Renal cortical epithelial cell (primary cell): ENCODE measurements around the gene EMC1. TPM values are rescaled to one million over a fixed set of nuclear protein-coding genes. Genes with fewer than 3 reads are reported as not detected.
"Not testable (repeated sequence)": the region's sequence is repeated elsewhere in the genome, so short reads cannot be mapped to it uniquely, and the experiment has no call there.

ENCODE experiments used
- DNase-seq: peaks from one replicate; pipeline ENCODE4 v3.0.0-alpha.2; 2011; ENCODE audit warnings: low read depth
- total RNA-seq: library from RNA; depleted of rRNA; stranded (reverse); fragments of >200 nt; gene quantifications from 2 replicates; pipeline ENCODE4 v1.2.3, GENCODE V29; 2014

EMC1 gene
- total RNA-seq, 1 donor from 2014 or later: 65.7 TPM

DNA sequence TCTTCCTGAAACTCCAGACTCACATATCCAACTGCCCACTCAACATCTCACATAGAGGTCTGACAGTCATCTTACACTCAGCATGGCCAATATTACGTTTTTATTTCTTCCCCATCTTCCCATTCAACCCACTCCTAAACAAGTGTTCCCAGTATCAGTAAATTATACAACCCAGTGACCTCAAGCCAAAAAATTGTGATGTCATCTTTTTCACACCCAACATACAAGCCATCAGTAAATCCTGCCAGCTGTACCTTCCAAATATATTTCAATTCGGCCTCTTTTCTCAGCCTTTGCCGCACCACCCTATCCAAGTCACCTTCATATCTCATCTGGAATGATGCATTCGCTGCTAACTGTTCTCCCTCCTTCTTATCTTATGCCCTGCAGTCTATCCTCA is 60.9 kb downstream of the EMC1 start:
- DNase-seq: no peak

DNA sequence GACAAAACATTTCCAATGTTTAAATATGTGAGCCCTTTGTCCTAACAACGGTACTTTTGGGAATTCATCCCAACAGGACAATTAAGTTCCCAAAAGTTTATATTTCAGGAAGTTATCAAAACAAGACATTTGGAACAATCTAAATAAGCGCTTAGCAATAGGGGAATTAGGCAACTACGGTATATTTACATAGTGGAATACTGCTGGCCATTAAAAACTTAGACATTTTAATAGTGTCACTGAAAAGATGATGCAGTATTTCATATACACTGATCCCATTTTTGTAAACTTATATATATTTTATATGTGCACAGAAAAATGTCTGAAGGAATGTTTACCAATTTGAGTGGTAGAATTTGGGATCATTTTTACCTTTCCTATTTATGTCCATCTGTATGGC is 62.1 kb downstream of the EMC1 start:
- DNase-seq: no peak

DNA sequence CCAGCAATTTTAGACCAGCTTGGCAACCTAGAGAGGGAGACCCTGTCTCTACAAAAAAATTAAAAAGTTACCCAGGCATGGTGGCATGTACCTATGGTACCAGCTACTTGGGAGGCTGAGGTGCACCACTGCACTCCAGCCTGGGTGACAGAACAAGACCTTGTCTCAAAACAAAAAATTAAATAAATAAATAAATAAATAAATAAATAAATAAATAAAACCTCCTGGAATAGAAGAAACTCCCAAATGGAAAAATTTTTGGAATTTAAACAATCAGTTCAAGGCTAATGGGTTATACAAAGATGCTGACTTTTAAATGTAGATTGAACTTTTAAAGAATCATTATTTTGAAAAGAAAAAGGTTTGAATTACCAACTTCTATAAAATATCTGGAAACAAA is 63.5 kb downstream of the EMC1 start:
- no peak for DNase-seq

DNA sequence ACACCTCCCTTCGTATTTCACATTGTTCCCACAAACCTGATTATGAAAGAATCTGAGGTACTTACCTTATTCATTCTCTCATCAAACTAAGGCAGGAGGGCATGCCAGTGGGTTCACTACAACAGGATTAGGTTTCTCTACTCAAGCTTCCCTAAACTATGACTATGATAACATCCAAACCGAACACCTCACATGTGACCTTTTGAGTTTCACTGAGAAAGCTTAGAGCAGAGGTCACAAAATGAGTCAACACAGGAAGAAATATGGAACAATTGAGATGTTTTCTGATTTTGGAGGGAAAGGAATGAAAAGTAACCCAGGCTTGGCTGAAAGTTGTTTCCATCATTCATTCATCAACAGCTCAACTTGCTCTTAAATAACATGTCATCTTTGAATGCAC is 65.3 kb downstream of the EMC1 start:
- no peak for DNase-seq

DNA sequence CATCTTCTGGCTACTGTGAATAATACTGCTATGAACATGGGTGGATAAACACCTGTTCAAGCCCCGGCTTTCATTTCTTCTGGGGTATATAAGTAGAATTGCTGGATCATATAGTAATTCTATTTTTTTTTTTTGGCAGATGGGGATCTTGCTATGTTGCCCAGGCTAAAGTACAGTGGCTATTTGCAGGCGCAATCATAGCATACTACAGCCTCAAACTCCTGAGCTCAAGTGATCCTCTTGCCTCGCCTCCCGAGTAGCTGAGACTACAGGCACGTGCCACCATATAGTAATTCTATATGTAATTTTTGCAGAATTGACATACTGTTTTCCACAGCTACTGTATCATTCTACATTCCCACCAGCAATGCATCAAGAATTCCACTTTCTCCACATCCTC is 69.1 kb downstream of the EMC1 start:
- no peak for DNase-seq

DNA sequence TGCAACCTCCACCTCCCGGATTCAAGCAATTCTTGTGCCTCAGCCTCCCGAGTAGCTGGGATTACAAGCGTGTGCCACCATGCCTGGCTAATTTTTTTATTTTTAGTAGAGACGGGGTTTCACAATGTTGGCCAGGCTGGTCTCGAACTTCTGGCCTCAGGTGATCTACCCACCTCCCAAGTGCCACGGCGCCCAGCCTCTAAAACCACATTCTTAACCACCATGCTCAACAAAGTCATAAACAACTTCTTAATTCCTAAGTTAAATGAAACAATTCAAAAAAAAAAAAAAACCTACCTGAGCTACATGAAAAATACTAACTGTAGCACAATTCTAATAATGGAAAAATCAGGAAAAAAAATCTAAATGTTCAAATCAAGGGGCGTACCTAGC is 71.1 kb downstream of the EMC1 start:
- not testable (repeated sequence) for DNase-seq

DNA sequence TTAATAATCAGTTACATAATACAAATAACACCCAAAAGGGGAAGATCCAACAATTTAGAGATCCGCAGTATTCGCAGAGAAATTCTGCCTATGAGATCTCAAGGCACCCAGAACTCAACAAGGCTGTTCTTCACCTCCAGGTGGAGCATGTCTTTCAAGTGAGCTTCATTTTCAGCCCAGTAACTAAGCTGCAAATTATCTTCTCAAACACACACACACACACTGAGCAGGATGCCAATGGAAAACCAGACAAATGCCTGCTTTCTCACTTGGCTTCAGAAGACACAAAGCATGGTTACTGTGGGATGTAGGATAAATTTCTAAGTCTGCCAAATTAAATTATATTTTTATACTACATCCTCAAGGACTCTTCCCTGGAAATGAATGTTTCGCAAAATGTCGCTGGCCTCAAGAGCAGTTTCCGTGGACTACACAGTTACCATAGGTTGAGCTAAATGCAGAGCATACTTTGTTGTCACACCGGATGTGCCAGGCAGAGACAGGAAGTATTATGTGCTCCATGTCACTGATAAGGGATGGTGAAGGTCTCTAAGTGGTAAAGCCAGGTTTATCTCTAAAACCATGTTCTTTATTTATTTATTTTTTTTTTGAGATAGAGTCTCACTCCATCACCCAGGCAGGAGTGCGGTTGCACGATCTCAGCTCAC is 71.6 kb downstream of the EMC1 start:
- DNase-seq: peak; percentile 36

DNA sequence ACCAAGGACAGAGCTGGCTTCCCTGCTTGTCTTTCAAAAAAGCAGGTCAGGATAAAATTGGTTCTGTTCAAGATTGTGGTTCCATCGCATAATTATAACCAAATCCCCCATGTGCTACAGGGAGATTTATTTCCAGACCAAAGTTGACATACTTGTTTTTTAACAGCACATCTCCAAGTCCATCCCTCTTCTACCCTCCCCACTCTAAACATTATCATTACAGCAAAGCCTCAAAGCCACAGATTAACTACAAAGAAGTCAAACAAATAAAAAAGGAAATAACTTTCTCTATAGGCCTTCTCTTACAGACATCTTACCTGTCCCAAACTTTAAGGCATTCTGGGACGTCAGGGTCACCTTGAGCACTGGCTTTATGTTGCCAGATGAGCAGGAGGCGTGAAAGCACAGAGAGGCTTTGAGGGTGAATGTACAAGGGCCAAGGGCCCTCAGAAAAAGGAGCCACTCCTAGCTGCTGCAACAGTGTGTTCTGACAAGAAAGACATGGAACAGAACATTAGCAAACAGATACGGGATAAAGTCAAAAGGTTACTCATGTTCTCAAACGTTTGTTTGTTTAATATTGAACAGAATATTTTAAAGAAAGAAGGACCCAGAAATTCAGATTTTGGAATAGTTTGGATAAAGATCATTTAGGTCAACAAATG is 72.5 kb downstream of the EMC1 start:
- DNase-seq: no peak

DNA sequence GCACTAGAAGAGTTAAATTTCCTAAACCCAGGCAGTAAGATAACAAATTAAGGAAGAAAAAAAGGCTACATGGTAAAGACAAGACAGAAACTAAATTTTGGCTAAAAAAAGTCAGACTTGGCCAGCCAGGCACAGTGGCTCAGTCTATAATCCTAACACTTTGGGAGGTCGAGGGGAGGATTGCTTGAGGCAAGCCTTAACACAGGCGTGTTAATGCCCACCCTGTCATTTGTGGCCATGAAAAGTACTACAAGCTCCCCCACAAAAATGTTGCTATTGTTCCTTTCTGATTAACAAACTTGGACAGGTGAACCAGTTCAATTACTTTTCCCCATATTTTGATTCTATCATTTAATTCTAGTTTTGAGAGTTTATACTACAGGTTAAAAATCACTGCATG is 73.5 kb downstream of the EMC1 start:
- no peak for DNase-seq

DNA sequence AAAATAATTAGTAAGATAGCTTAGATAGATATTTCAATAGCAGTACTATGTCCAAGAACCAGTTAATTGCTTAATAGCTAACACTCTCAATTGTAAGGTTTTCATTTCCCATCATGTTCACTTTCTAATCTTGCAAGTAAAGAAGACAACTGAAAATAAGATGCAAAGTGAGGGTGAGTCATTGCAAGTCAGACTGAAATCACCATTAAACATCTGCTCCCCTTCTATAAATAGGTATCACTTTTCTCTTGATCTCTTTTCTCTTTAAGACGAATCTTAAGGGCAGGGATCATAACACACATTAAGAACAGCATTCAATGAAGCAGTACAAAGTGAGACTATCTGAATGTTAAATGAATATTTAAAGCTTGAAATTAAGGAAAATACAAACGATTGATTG is 81.7 kb downstream of the EMC1 start:
- DNase-seq: no peak

DNA sequence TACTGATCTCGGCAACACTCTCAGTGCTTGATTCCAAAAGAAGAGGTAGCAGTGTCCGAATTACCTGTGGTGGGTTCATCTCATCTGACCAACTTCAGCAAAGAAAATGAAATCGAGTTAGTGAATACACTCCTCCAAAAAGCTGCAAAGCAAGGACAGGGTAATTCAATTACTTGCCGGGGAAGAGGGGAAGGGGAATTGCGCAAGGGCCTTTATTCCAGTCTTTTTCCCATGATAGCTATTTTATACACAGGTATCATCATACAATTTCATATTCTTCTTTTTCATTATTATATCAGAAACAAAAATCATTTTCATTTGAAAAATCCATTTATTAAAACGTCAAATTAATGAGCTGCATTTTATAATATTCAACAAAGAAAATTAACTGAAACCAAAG is 84.2 kb downstream of the EMC1 start:
- DNase-seq: no peak

DNA sequence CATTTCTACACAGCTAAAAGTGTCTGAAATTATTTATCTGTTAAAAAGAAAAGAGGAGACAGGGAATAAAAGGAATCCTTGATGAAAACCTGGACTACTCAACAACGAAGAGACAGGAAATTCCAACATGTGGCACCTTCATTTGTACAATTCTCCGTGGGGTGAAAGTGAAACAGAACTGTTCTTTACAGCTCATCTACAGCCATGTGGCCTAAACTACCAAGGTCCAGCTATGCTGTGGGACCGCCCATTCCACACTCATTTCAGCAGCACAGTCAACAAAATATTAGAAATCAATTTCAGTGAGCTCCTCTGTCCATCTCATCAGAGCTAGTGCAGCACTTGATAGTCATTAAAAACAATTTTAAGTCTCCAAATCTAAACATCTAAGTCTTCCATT is 85.3 kb downstream of the EMC1 start:
- DNase-seq: no peak

Other genes starting within 250 kb of the EMC1 start
- gene UBR4, start 41.3 kb downstream of the EMC1 start, total RNA-seq: 61.1 and 174 TPM in 2 replicates
- 21.5 and 34.0 TPM in 2 replicates for gene MRTO4, start 281 bp upstream of the EMC1 start, total RNA-seq
- 0.55 and 1.6 TPM in 2 replicates for gene AKR7A3, start 37.2 kb upstream of the EMC1 start, total RNA-seq
- 64.3 and 73.8 TPM in 2 replicates for gene AKR7A2, start 60.6 kb upstream of the EMC1 start, total RNA-seq
- gene SLC66A1, start 60.8 kb upstream of the EMC1 start, total RNA-seq: 21.9 and 22.4 TPM in 2 replicates
- gene CAPZB, start 234.0 kb upstream of the EMC1 start, total RNA-seq: 114 and 151 TPM in 2 replicates